ENCODE results near the gene OXCT2. TPM values are rescaled to one million over a fixed set of nuclear protein-coding genes. Genes with fewer than 3 reads are reported as not detected.

Gene OXCT2
- total and polyA plus RNA-seq, 8 donors: 0.55 to 2.3 (median 0.97) TPM

GRCh38 chr1:39762550-39763540, 8.3 kb downstream of the OXCT2 start:
- DNase-seq (peak in 1 of 6 donors; percentile 52), FAIRE-seq (no peak), ATAC-seq (no peak)
- H3K36me3 ChIP-seq: peaks cover 0 to 4% (median 0%) of the 10 kb centered on the region in 3 donors
- TF ChIP-seq CTCF (IDR thresholded peaks at IDR 0.05): no peak
- no peaks in the 10 kb centered on the region for H3K4me1 ChIP-seq
- WGBS, 2 donors: 90 to 91% methylated on average over 29 to 30 of the region's 30 CpGs
- H3K27me3 ChIP-seq: no peaks in the 10 kb centered on the region
- intact Hi-C loops (cut with DNase I): no loop called here
- H3K27ac ChIP-seq: no peak overlapping the region
- no peaks in the 10 kb centered on the region for H3K9me3 ChIP-seq
- H3K4me3 ChIP-seq: no peak overlapping the region

- 77% methylated on average over 16 of the region's 16 CpGs for WGBS, 2 donors
- DNase-seq (no peak), FAIRE-seq (no peak), ATAC-seq (no peak)
- intact Hi-C loops (cut with DNase I): no loop called here
- Histone ChIP-seq H3K36me3 (peaks cover 0 to 8% (median 0%) of the 10 kb centered on the region in 3 donors), H3K9me3 (no peaks in the 10 kb centered on the region), H3K27ac (no peak overlapping the region), H3K4me3 (no peak overlapping the region), H3K4me1 (no peaks in the 10 kb centered on the region), H3K27me3 (no peaks in the 10 kb centered on the region)
- TF ChIP-seq CTCF (IDR thresholded peaks at IDR 0.05): no peak
These were observed 9.4 kb downstream of the OXCT2 start for GRCh38 chr1:39761557-39762260.

DNA sequence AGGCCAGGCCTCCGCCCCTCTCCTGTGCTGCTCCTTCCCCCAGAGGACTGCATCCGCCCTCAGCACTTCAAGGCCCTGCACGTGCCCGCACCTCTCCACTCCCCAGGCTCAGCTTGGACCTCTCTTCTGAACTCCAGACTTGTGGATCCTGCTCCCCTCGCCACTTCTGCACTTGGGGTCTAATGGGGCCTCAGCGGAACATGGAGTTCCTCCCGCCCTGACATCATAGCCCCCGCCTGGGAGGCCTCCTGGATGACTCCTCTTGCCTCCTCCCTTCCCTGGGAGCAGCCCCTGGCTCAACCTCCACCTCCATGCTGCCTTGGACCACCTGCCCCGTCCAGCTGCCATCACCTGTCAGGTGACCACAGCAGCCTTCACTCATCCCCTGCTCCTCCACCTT, 10.1 kb downstream of the OXCT2 start:
- peaks cover 0 to 8% (median 0%) of the 10 kb centered on the region in 3 donors for H3K36me3 ChIP-seq
- 83 to 85% methylated on average over 9 of the region's 9 CpGs for WGBS, 2 donors
- TF ChIP-seq CTCF (IDR thresholded peaks at IDR 0.05): no peak

DNA sequence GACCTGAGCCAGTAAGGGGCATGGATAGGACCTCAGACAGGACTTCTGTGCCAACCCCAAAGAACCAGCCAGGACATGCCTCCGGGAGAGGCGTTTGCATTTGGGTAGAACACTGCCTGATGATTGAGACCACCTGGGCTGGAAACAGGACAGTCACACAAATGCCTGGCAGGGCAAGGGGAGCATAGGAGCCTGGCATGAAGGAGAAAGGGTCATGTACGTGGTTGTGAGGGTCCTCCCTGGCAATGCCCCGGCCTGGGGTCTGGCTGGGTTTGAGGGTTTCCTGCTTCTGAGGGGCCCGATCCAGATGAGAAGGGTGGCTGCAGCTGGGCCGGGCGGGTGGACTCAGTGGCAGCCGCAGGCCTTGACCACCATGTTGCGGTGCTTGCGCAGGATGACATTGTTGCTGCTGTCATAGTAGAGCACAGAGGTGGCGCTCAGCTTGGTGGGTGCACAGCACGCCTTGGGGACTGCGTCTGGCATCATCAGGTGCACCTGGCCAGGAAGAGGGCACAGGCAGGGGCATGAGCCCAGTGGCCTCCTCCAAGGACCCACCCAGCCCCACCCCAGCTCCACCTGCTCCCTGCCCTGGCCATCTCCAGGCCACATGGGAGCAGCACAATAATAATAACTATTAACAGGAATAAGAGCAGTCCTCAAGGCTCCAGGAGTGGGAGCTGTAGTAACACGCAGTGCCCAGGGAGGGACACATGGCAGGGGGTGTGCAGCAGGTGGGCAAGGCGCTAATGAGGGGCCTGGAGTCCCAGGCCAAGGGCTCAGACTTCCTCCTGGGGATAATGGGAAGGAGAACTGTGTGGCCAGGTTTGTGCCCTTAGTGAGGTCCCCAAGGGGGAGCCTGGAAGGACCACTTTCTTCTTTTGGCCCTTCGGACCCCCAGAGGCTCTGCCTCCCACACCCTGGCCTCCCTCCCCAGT, 10.8 kb downstream of the OXCT2 start:
- H3K27ac ChIP-seq: no peak overlapping the region
- no peak for TF ChIP-seq CTCF (IDR thresholded peaks at IDR 0.05)
- intact Hi-C loops (cut with DNase I): no loop called here
- FAIRE-seq: no peak
- H3K9me3 ChIP-seq: no peaks in the 10 kb centered on the region
- no peak for DNase-seq
- no peaks in the 10 kb centered on the region for H3K4me1 ChIP-seq
- no peak overlapping the region for H3K4me3 ChIP-seq
- WGBS, 2 donors: 95% methylated on average over 16 of the region's 16 CpGs
- ATAC-seq: no peak
- H3K27me3 ChIP-seq: no peaks in the 10 kb centered on the region
- H3K36me3 ChIP-seq: peaks cover 0 to 12% (median 0%) of the 10 kb centered on the region in 3 donors

More for the DNA sequence above, 10.1 kb downstream of the OXCT2 start:
- ATAC-seq (no peak), FAIRE-seq (no peak), DNase-seq (no peak)
- intact Hi-C loops (cut with DNase I): no loop called here
- H3K4me3 ChIP-seq: no peak overlapping the region
- H3K27me3 ChIP-seq: no peaks in the 10 kb centered on the region
- no peak overlapping the region for H3K27ac ChIP-seq
- H3K9me3 ChIP-seq: no peaks in the 10 kb centered on the region
- H3K4me1 ChIP-seq: no peaks in the 10 kb centered on the region

Data from pancreas (tissue), 10 donors.